GM12878 (cell line): ENCODE measurements around the gene COL6A1. TPM values are rescaled to one million over a fixed set of nuclear protein-coding genes. Genes with fewer than 3 reads are reported as not detected.

Experiments
- ATAC-seq: fragments of 200-7000 bp; cut with Tn5 transposase; 3 replicates; pipeline ENCODE4 v1.9.1; 2020; ENCODE audit warnings: mild to moderate bottlenecking, moderate library complexity
- BruUV-seq: library from RNA; stranded (reverse); fragments of 400-500 nt; replicated peaks from 2 replicates; lab custom pipeline; 2021; lab: Mats Ljungman, UMichigan
- CTCF ChIA-PET: fragments of 300-600 bp; sonication (Branson Sonifier 250); formaldehyde crosslinking; extraction: SDS; loops from one replicate; lab custom pipeline; 2021; ENCODE audit warnings: inconsistent platforms; lab: Yijun Ruan, JAX
- POLR2A ChIA-PET: fragments of 350-600 bp; formaldehyde crosslinking; extraction: SDS; loops from one replicate; lab custom pipeline; 2021; ENCODE audit warnings: inconsistent platforms; lab: Charles Lee
- RAD21 ChIA-PET: fragments of 300-600 bp; sonication (Branson Sonifier 250); formaldehyde crosslinking; loops from one replicate; lab custom pipeline; 2023; ENCODE audit warnings: antibody characterized with exemption; ENCODE audit not compliant: unreplicated experiment; lab: Charles Lee
- SMC1A ChIA-PET: fragments of 300-600 bp; sonication (Branson Sonifier 250); formaldehyde crosslinking; loops from one replicate; lab custom pipeline; 2023; ENCODE audit not compliant: unreplicated experiment, uncharacterized antibody; lab: Charles Lee
- DNase-seq: peaks from one replicate; pipeline ENCODE4 v3.0.0-alpha.2; 2011; ENCODE audit warnings: low read depth, low spot score
- FAIRE-seq: peaks from 3 replicates; lab custom pipeline; 2011; peaks lifted over from hg19 to GRCh38; lab: Jason Lieb, UNC
- H2AFZ ChIP-seq: 2 replicates; pipeline ENCODE4 v1.6.0; 2011; ENCODE audit warnings: low read depth, low read length, control low read depth; ENCODE audit not compliant: control insufficient read depth
- H3K27ac ChIP-seq: 2 replicates; pipeline ENCODE4 v1.5.1; 2011; ENCODE audit warnings: control low read depth; ENCODE audit not compliant: control insufficient read depth, insufficient read depth
- H3K27me3 ChIP-seq, 2 experiments: replicated peaks in 1 of 2; 2 replicates each; pipeline versions ENCODE4 v1.6.0 to v1.6.1; 2011; ENCODE audit warnings: low read length in 1 of 2; ENCODE audit not compliant: control insufficient read depth in 2 of 2, insufficient read depth in 2 of 2
- H3K36me3 ChIP-seq, 2 experiments: 2 replicates each; pipeline ENCODE4 v1.5.1; 2011; ENCODE audit warnings: low read length in 1 of 2; ENCODE audit not compliant: control insufficient read depth in 2 of 2, insufficient read depth in 2 of 2
- H3K4me1 ChIP-seq: 2 replicates; pipeline ENCODE4 v1.6.1; 2011; ENCODE audit warnings: mild to moderate bottlenecking, low read length, moderate library complexity, mixed read lengths; ENCODE audit not compliant: control insufficient read depth, insufficient read depth
- H3K4me2 ChIP-seq: 2 replicates; pipeline ENCODE4 v1.6.0; 2011; ENCODE audit warnings: control low read depth; ENCODE audit not compliant: control insufficient read depth, insufficient read depth
- H3K4me3 ChIP-seq: fragments of 200-600 bp; sonication (generic); 2 replicates; pipeline ENCODE4 v1.5.1; 2016
- H3K79me2 ChIP-seq: 2 replicates; pipeline ENCODE4 v1.6.0; 2011; ENCODE audit warnings: low read length; ENCODE audit not compliant: control insufficient read depth, insufficient read depth
- H3K9ac ChIP-seq: 2 replicates; pipeline ENCODE4 v1.8.0; 2011; ENCODE audit warnings: low read length, control low read depth, mixed read lengths; ENCODE audit not compliant: control insufficient read depth, insufficient read depth
- H3K9me3 ChIP-seq: replicated peaks from 3 replicates; pipeline ENCODE4 v1.5.1; 2011; ENCODE audit warnings: mild to moderate bottlenecking, low read length; ENCODE audit not compliant: control insufficient read depth, insufficient read depth
- H4K20me1 ChIP-seq: 2 replicates; pipeline ENCODE4 v1.6.0; 2011; ENCODE audit not compliant: control insufficient read depth, insufficient read depth
- CHD2 ChIP-seq: IDR thresholded peaks from 2 replicates; pipeline ENCODE4 v1.6.1; 2011; ENCODE audit warnings: low read depth, low read length, improper control_type of control experiment, borderline replicate concordance
- KLF5 ChIP-seq: fragments of 450-650 bp; IDR thresholded peaks from 2 replicates; pipeline ENCODE4 v1.6.1; 2014; ENCODE audit warnings: mild to moderate bottlenecking; ENCODE audit not compliant: partially characterized antibody
- MEF2B ChIP-seq: fragments of 450-650 bp; IDR thresholded peaks from 2 replicates; pipeline ENCODE4 v1.6.1; 2018; ENCODE audit warnings: mild to moderate bottlenecking, moderate library complexity; ENCODE audit not compliant: partially characterized antibody, poor library complexity, severe bottlenecking
- MTA2 ChIP-seq: fragments of 450-650 bp; IDR thresholded peaks from 2 replicates; pipeline ENCODE4 v1.6.1; 2016; ENCODE audit warnings: low read depth, mild to moderate bottlenecking, moderate library complexity
- POLR2AphosphoS2 ChIP-seq: IDR thresholded peaks from 2 replicates; pipeline ENCODE4 v1.6.1; 2011; ENCODE audit warnings: low read depth, mild to moderate bottlenecking, low read length, improper control_type of control experiment, moderate library complexity
- POU2F2 ChIP-seq: IDR thresholded peaks from 3 replicates; pipeline ENCODE4 v1.6.1; 2011; ENCODE audit warnings: low read depth, mild to moderate bottlenecking, low read length, borderline replicate concordance
- RUNX3 ChIP-seq: IDR thresholded peaks from 2 replicates; pipeline ENCODE4 v1.6.1; 2012; ENCODE audit warnings: low read length, inconsistent platforms
- ZNF687 ChIP-seq: fragments of 450-650 bp; IDR thresholded peaks from 2 replicates; pipeline ENCODE4 v1.6.1; 2017; ENCODE audit warnings: mild to moderate bottlenecking, moderate library complexity
- WGBS: methylation state at CpG from one replicate; pipeline ENCODE4 v1.1.6; 2016; ENCODE audit warnings: low lambda C conversion rate; ENCODE audit not compliant: insufficient replicate concordance, insufficient coverage; ENCODE audit errors: missing lambda C conversion rate; 5-methylcytosine and 5-hydroxymethylcytosine counted together
- in situ Hi-C: fragments of 300-500 bp; cut with MboI; formaldehyde crosslinking; loops from 9 replicates; pipeline ENCODE4 v1.14.3; 2018; ENCODE audit warnings: mixed read lengths
- intact Hi-C: fragments of 100-400 bp; cut with micrococcal nuclease; formaldehyde crosslinking; loops from one replicate; pipeline ENCODE4 v1.14.2; 2022; ENCODE audit not compliant: unreplicated experiment
- polyA plus RNA-seq, 11 experiments: library from polyadenylated mRNA; depleted of rRNA in 4 of 11; unstranded in 6 of 11; stranded (reverse) in 5 of 11; fragments of >200 nt; fragmentation: Nextera tagmentation in 4 of 11; fragmentation: Illumina TruSeq in 1 of 11; extraction: Ambion mirVana in 4 of 11; extraction: Trizol in 1 of 11; gene quantifications; 1 replicate in 1 of 11; 2 replicates in 10 of 11; pipeline versions ENCODE4 v1.2.1 to v1.2.3, GENCODE V29; 2011 to 2016; ENCODE audit warnings: inconsistent platforms in 2 of 11, missing spikeins in 2 of 11, low read depth in 1 of 11
- total RNA-seq, 4 experiments: library from RNA; depleted of rRNA in 3 of 4; stranded (reverse); fragments of >200 nt in 3 of 4; fragmentation: Illumina TruSeq in 1 of 4; extraction: Trizol in 1 of 4; gene quantifications; 2 replicates each; pipeline versions ENCODE4 v1.2.1 to v1.2.3, GENCODE V29; 2013 to 2021

Gene COL6A1
- total and polyA plus RNA-seq, 10 of the 15 experiments (the other 5 are each of a cell fraction or from before 2014, with no cell fraction given) = 0.12 to 1.3 (median 0.20) TPM; not detected in 7

GRCh38 chr21:45959182-45959581, 22.4 kb upstream of the COL6A1 start:
- Histone ChIP-seq H3K36me3 (no peaks in the 10 kb centered on the region), H3K79me2 (no peaks in the 10 kb centered on the region), H3K9ac (no peak overlapping the region), H3K9me3 (peaks cover 2% of the 10 kb centered on the region; the same call in 1 of the 3 replicates), H3K27ac (no peak overlapping the region), H4K20me1 (no peaks in the 10 kb centered on the region), H3K4me2 (no peak overlapping the region), H3K4me1 (no peaks in the 10 kb centered on the region), H3K27me3 (no peaks in the 10 kb centered on the region), H3K4me3 (no peak overlapping the region), H2AFZ (no peak overlapping the region)
- no peak for TF ChIP-seq MEF2B
- no peak for TF ChIP-seq ZNF687
- no peak for TF ChIP-seq MTA2
- no peak for TF ChIP-seq POLR2AphosphoS2
- no peak for TF ChIP-seq CHD2
- peak; percentile 88; the same call in 1 of the 3 replicates for TF ChIP-seq POU2F2
- no peak for TF ChIP-seq KLF5
- 0 out of 2 replicates have a peak, but pooled peaks have one; percentile 24 for TF ChIP-seq RUNX3
- 3% methylated on average over 5 of the region's 5 CpGs for whole genome bisulfite sequencing
- no peak for FAIRE-seq
- in situ Hi-C loops = no loop called here
- no peak for ATAC-seq
- ChIA-PET SMC1A (no interaction called here), CTCF (no interaction called here), RAD21 (no interaction called here), POLR2A (no interaction called here)
- BruUV-seq = no TSS peak
- no peak for DNase-seq
- intact Hi-C loops = no loop called here
